NCI-H1694 treated with DMSO at 0.1 percent for 48 hours (cell line): ENCODE results near the gene TAF1D.
"Not testable (repeated sequence)": the region's sequence is repeated elsewhere in the genome, so short reads cannot be mapped to it uniquely, and the experiment has no call there.

ENCODE experiments used
- DNase-seq: peaks from one replicate; lab custom pipeline; 2025; lab: John Stamatoyannopoulos, UW

TAF1D gene

DNA sequence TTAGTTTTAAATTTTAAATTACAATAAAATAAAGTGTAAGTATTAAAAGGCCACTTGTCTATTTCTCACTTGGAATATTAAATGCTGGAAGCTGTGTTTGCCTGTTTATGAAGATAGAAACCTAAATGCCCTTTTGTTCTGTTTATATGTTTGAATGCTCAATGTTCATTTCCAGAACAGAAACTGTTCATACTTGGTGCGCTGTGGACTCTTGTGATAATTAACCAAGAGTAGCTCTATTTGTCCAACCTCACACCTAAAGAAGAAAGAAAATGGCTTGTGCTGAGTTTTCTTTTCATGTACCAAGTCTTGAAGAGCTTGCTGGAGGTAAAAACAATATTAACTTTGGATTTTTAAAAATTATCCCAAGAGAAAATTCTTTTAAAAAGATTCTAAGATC, 5.8 kb upstream of the TAF1D start:
- DNase-seq = no peak

GRCh38 chr11:93746101-93746500, 4.8 kb upstream of the TAF1D start:
- DNase-seq = no peak

DNA sequence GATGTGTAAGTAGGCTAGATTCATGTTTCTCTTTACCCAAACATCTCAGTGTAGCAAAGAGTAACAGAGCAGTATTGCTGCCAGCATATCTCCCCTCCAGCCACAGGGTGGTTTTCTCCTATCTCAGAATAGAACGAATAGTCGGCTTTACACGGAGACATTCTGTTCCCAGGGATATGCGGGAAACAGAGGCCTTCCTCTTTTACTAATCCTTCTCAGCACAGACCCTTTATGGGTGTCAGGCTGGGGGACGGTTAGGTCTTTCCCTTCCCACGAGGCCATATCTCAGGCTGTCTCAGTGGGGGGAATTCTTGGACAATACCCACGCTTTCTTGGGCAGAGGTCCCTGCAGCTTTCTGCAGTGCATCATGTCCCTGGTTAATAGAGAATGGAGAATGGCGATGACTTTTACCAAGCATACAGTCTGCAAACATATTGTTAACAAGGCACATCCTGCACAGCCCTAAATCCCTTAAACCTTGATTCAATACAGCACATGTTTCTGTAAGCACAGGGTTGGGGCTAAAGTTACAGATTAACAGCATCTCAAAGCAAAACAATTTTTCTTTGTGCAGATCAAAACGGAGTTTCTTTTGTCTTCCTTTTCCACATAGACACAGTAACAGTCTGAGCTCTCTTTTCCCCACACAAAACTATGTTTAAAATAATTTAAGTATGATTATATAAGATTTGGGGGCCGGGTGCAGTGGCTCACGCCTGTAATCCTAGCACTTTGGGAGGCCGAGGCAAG, 3.9 kb upstream of the TAF1D start:
- DNase-seq = not testable (repeated sequence)

DNA sequence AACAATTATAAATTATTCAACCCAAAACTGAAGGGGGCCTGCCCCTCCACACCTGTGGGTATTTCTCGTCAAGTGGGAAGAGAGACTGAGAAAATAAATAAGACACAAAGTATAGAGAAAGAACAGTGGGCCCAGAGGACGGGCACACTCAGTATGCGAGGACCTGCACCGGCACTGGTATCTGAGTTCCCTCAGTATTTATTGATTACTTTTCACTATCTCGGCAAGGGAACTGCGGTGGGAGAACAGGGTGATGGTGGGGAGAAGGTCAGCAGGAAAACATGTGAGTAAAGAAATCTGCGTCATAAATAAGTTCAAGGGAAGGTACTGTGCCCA, 3.3 kb upstream of the TAF1D start:
- DNase-seq = no peak

GRCh38 chr11:93743291-93743690, 2.0 kb upstream of the TAF1D start:
- DNase-seq = no peak

DNA sequence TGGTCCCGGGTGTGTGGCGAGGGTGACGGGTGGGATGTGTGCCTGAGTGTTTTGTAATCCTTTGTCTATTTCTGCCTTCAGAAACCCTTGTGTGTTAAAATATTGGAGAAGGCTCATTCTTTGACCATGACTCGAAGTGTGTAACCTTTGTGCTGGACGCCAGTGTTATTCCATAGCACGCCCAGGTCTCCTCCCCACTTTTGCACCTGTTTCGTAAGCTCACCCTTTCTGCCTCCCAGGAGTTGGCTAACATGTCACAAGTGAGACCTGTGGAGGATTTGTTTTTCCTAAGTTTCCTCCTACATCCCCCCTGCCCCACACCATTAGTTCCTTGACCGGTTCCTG, 559 bp upstream of the TAF1D start:
- DNase-seq = no peak

GRCh38 chr11:93740730-93741093, 583 bp downstream of the TAF1D start:
- DNase-seq = peak; percentile 5

DNA sequence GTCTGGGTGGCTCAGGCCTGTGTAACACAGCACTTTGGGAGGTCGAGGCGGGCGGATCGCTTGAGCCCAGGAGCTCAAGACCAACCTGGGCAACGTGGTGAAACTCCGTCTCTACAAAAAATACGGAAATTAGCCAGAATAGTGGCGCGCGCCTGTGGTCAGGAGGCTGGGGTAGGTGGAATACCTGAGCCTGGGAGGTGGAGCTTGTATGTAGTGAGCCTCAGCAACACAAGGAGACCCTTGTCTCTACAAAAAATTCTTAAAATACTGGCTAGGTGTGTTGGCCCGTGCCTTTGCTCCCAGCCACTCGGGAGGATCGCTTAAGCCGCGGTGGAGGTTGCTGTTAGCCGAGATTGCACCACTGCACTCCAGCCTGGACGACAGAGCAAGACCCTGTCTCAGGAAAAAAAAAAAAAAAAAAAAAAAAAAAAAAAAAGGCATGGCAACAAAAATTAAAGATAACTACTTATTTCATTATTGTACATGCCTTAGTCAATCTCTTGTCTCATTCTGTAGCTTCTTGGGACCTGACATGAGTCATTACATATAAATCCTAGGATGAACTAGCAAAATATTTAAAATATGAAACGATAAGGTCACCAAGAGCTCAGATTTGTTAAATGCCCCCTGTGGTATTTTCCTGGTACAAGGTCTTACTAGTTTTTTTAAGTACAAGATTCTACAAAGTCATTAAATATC, 1.1 kb downstream of the TAF1D start:
- DNase-seq = no peak

DNA sequence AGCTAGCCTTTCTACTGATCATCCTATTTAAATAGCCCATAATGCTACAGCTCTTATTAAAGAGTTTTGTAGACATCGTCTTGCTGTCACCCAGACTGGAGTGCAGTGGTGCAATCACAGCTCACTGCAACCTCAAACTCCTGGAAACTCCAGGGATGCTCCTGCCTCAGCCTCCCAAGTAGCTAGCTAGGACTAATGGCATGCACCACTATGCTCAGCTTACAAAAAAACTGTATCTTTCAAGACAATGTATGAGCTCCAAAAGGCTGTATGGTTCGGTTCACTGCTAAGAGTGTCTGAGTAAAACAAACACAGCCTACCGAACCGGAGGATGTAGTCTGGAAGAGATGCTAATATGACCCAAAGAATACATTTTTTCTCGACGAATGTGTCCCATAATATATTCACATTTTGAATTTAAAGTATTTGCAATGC, 2.6 kb downstream of the TAF1D start:
- no peak for DNase-seq

GRCh38 chr11:93737904-93738612, 3.2 kb downstream of the TAF1D start:
- DNase-seq = no peak

DNA sequence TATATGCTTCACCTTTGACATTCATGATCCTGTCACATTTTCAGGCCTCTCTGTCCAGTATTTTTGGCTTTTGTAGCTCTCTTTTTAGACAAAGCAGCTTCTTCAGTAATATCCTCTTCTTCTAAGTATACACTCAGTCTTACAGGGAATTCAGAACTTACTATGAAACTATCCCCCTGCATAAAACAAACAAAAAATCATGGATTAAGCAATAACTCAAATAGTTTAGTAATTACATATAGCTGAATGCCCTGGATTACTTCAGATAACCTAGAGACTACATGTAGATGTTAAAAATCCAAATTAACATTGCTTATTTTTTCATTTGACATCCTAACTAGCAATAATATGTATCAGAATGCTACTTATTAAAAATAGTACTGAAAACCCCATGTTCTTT, 5.2 kb downstream of the TAF1D start:
- no peak for DNase-seq

- no peak for DNase-seq
Observed at GRCh38 chr11:93735627-93736026, 5.7 kb downstream of the TAF1D start.

- DNase-seq = no peak
Observed at GRCh38 chr11:93734427-93735222, 6.7 kb downstream of the TAF1D start.

GRCh38 chr11:93733474-93733873, 7.8 kb downstream of the TAF1D start:
- no peak for DNase-seq

DNA sequence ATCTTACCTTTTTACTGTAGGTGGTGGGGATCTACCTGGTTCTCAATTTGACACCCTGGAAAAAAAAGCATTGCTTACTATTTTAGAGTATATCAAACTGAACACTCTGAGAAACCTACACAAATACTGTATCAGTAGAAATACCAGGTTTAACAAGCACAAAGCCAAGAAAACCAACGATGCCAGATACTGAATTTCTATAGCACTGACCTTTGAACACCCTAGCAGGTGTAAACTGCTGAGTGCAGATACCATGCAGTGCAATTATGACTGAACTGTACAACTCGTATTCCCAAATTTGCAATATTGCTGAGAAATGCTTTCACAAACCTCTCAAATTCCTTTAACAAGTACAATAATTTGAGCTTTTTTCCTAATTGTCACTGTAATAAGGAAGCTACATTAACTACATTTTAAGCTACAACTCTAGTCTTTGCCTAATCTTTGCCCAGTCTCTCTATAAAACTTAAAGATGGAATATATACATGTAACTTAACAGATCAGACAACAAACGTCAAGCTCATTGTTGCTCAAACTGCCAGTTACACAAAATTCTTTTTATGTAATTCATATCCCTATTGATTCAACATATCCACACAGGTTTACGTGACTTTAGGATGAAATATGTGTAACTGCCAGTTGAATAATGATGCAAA, 8.9 kb downstream of the TAF1D start:
- no peak for DNase-seq

DNA sequence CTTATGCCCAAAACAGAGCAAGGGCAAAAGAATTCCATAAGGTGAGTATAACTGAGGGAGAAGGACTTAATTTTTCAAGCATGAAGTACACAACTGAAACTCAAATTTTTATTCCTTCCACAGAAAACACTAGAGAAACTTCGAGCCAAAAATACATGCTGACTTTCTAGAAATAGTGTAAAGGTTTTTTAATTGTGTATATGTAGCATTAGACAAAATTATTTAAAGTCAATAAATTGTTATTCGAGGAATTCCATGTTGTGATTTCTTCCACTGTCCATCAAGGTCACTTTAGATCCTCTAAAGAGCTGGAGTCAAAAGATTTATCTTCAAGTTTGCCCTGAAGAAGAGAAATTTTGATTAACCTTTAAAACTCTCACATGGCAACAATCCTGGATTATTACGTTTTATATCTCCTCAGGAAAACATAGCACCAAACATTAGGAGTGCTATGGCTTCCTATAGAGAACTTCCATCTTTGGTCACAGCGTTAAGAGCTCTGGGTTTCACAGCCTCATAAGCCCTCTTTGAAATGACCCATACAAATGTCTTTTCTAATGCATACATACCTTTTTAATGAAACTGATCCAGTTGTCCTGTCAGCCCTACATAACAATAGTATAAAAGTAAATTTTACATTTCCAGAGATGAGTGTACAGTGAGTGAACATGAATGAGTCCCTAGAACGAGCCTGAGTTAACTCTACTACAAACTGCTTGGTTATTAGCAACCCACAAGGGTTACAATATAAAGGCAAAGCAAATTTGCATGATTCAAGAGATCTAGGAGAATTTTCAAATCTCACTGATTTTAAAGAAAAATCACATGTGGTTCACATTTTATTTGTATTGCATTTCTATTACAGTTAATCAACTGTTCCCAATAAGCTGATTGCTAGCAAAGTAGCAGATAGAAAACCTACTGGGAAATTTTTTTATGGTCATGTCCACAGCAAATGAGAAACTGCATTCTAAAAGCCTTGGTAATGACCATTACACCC, 10.9 kb downstream of the TAF1D start:
- no peak for DNase-seq

DNA sequence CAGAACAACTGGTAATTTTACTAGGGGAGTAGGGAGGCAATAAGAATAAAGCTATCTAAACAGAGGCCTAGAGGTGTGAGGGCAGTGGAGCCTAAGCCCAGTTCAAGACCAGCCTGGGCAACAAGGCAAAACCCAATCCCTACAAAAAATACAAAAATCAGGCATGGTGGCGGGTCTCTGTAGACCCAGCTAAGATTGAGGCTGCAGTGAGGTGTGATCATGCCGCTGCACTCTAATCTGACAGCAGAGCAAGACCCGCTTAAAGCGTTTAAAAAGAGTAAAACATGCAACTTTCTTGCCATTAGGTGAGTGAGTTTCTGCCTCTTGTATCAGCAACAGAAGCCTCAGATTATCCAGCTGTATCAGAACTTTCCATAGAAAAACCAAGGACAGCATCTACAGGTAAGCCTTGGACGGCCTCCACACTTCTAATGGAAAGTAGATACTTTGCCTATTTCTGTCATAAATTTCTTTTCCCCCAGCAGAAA, 12.1 kb downstream of the TAF1D start:
- no peak for DNase-seq

GRCh38 chr11:93728792-93729128, 12.5 kb downstream of the TAF1D start:
- DNase-seq = no peak

DNA sequence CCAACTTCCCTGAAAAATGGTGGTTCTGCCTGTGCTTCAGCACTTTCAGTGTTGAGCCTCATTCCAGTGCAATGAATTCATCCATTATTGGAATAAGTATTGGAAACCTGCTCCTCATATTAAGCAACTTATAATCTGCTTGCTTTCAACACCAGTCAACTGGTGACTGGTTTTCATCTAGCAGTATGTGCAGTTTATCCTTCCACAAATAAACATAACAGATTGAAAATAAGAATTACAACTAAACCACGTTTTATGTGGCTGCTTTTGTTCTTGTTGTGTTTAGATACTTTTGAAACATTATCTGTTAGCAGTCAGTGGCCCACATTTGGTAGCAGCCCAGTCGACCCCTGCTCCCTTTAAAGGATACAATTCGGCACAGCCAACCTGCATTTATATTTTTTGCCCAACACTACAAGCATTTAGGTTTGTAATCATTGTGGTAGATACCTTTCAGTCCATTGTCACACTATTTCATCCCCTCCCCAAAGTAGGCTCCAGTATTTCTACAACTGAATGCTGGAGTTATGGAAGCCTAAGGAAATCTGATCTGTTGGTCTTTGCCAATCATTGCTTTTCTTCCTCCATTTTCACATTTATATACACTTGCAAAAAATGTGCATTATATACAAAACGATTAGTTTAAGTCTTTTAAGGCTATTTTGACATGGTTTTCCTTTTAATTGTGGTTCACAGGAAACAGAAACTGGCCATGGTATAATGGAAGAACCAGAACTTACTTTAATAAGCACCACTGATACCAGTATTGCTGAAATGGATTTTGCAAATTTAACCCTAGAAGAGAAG, 13.1 kb downstream of the TAF1D start:
- no peak for DNase-seq

GRCh38 chr11:93724089-93724488, 17.2 kb downstream of the TAF1D start:
- no peak for DNase-seq
